Hepatic stellate cell (primary cell): ENCODE data around the gene SEC14L1.

ENCODE experiments used
- DNase-seq: peaks from one replicate; pipeline ENCODE4 v3.0.0; 2011; ENCODE audit warnings: low spot score

Gene SEC14L1

DNA sequence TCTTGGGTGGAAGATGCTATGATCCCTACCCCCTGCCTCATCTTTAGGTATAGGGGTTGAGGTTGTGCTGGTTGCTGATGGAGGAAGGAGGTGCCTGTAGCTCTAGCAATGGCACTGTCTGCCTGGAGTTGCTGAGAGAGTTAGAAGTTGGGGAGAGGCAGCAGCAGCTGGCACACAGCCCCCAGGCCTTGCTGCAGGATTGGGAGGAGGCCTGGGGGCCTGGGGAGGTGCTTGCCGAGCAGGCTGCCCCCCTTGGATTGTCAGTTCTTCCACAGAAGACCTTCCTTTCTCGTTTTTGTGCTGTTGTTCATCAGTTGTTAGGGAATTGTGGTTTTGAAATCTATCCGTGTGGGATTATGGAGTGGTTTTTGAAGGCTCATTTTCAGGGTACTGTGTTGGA is 52.9 kb downstream of the SEC14L1 start:
- no peak for DNase-seq

DNA sequence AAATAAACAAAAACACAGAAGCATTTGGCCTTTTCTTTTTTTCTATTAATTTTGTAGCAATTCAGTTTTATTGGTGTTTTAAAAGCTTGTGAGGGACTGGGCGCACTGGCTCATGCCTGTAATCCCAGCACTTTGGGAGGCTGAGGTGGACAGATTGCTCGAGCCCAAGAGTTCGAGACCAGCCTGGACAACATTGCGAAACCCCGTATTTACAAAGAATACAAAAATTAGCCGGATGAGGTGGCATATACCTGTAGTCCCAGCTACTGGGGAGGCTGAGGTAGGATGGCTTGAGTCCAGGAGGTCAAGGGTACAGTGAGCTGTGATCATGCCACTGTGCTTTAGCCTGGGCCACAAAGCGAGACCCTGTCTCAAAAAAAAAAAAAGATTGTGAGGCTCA is 53.4 kb downstream of the SEC14L1 start:
- DNase-seq: no peak

DNA sequence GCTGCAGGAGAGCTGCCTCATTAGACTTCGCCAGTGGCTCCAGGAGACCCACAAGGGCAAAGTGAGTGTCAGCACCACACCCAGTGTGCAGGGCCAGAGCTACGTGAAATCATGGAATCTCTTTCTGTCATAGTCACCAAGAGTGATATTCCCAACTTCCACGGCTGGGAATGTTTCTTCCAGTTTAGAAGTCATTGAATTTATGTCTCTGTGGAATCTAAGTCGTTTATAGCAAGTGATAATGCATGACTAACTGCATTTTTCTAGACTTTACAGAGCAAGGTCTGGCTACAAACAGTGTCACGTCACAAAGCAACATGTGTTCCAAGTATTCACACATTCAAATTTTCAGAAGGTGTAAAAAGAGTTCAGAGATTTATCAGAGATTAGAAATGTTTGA is 55.5 kb downstream of the SEC14L1 start:
- no peak for DNase-seq

DNA sequence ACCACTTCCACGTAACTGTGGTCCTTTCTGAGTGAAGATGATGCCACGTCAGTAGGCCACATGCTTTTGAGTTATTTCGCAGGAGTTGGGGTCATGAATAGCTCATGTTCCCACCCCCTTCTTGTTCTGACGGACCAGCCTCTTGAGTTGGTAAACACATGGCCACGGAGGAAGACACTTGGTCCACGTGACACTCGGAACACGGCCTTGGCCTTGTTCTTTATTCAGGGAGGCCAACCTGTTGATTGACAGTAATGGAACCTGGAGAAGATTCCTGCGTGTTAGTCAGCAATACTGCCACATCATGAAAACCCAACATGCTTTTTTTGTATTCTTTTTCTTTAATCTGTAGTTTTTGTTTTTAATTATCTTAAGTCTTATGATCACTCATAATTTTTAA is 56.3 kb downstream of the SEC14L1 start:
- no peak for DNase-seq

DNA sequence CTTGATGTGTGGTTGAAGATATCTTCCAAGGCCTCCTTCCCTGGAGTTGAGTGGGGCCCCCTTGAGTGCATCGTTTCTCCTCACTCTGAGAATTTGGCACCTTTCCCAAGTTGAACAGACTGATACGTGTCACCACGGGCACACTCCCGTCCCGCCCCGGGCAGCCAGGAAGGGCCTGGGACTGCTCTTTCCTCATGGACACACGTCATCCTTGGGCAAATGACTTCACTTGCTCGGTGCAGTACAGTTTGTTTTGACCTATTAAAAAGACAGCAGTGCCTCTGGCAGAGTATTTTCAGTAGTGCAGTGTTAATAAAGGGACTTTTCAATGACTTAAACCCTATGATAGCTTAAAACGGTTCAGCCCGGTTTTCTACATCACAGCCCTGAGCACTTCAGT is 59.9 kb downstream of the SEC14L1 start:
- DNase-seq: no peak

DNA sequence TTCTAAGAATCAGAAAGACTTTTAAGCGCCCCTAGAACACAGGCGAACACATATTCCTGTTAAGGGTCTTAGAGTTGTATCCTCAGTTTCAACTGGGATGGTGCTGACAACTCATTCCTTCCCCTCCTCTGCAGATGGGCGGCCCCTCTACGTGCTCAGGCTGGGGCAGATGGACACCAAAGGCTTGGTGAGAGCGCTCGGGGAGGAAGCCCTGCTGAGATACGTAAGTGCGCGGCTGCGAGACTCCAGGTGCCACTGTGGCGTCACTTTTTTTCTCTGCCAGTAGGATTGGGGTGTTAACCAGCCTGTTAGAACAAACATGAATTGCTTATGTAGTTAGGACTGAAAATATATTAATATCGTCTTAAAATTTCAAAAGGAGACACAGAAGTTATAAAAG is 62.7 kb downstream of the SEC14L1 start:
- no peak for DNase-seq

DNA sequence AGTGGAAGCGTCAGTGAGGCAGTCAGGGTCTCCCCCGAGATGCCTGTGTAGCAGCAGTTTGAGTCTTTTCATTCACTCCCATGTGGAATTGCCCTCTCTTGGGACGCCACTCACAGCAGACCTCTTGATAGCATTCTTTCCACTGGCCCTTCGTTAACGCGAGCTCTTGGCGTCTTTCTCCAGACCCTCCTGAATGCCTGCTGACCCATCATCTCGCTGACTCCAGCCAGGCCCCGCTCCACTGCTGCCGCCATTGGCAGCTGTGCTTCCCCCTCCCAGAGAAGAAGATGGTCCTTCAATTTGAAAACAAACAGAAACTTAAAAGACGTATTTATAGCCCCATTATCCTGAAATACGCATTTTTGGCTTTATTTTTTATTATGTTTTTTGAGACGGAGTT is 63.1 kb downstream of the SEC14L1 start:
- no peak for DNase-seq

DNA sequence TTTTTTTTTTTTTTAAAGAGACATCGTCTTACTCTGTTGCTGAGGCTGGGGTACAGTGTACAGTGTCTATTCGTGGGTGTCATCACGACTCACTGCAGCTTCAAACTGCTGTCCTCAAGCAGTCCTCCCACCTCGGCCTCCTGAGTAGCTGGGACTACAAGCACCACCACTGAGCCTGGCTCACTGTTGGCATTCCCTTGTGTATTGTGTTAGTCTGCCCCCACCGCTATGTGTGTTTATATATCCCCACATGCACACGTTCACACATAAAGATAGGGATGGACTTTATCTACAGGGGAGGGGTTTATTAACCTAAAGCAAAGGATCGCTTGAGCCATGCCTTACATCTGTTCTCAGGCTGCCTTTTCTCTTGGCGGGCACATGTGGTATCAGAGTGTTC is 63.8 kb downstream of the SEC14L1 start:
- no peak for DNase-seq

DNA sequence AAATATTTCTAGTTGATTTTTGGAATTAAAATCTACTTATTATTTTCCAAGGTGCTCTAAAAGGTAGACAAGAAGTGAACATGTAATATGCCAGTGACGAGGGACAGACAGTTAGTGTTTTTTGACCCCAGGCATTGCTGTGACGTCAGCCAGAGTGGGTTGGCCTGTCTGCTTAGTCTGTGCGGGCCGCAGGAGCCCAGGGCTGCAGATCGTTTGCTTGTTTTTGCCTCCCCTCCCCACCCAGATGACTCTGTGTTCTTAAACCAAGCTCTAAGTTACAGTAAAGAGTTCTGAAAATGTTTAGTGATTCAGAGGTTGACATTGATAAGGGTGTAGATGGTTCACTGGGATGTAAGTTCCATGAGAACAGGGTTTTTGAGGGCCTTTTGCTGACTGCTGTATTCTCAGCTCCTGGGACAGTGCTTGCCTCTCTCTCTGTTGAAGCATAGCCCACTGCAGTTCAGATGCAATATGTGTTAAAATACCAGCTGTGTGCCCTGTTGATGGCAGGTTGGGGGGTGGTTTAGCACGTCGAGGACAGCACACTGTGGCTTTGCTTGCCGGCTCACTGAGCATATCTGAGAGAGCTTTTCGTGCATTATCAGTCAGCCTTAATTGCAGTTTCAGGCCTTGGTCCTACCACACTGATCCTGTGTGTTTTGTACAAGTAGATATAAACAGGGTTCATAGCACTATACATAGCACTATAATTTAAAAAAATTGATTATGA is 64.8 kb downstream of the SEC14L1 start:
- DNase-seq: no peak

DNA sequence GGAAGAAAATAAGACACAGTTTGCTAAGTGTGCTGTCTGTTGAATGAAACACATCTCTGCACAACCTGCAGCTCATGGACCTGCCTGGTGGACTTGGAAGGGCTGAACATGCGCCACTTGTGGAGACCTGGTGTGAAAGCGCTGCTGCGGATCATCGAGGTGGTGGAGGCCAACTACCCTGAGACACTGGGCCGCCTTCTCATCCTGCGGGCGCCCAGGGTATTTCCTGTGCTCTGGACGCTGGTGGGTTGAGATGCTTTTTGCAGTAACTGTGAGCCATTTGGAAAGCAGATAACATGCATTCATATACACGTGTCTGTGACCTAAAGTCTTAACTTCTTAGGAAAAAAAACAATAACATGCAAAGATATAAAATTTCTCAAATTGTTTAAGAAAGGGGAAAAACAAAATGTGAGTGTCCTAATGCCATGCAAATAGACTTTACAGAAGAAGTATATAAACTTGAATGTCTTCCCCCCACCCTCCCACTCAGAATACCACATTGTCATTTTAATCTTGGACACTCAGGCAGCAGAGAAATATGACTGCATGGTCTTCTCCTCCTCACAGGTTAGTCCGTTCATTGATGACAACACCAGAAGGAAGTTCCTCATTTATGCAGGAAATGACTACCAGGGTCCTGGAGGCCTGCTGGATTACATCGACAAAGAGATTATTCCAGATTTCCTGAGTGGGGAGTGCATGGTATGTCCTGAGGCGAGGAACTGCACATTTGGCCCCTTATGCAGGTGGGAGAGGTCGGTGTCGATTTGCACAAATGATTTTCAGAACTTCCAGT is 65.6 kb downstream of the SEC14L1 start:
- no peak for DNase-seq

DNA sequence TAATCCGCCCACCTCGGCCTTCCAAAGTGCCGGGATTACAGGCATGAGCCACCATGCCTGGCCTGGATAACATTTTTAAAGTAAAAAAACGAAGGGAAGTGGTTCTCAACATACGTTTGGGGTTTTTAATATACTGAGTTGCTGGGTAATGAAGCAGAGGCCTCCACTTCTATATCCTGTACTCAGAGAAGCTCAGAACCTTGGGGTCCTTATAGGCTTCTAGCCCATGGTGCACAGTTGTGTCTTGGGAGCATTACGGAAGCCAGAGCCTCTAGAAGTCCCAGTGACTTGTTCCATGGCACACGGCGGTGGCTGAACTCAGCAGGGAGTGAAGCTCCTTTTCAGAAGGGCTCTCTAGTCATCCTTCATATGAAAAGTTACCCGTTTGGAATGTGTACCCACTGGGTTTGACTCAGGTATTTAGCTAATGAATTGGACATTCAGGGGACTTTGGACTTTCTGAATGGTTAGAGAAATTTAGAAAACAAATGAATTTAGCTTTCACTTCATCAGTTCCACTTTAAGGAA is 67.0 kb downstream of the SEC14L1 start:
- no peak for DNase-seq

DNA sequence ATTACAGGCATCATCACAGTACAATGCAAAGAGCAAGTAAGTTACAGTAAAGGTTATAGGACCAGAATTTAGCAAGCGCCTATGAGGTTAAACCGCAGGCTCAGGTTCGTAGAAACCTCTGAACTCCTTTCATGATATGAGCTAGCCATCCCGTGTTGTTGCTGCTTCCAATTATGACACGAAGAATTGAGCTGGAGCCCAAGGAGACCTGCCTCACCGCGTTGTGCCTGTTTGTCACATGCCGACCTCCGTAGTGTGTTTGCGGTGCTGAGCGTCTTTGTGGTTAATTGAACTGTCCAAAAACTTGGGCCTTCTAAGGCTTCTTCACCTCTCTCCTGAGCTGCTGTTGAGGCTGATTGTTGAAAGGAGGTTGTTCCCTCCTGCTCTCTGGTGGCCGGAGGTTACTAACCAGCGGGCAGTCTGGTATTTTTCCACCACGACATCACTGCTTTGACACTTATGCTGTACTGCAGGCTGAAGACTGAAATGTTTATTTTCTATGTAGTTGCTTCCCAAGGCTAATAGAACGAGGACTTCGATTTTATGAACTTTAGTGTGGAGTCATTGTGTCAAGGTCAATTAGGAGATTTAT is 67.5 kb downstream of the SEC14L1 start:
- DNase-seq: peak; percentile 75

DNA sequence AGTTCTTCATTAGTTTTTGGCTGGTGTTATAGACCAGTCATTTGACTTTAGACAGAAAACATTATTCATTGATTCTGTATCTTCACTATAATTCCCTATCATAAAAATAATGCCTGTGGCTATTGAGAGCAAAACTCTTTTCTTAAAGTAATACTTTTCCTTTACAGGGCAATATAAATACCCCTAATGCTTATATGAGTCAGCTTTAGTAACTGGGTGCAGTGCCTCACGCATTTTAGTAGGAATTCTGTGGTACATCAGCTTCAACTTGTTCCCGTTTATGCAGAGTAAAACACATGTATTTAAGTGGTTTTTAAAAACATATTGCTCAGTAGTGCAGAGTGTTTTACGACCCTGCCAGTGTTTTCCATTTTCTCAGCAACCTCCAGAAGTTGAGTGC is 68.1 kb downstream of the SEC14L1 start:
- DNase-seq: peak; percentile 25

DNA sequence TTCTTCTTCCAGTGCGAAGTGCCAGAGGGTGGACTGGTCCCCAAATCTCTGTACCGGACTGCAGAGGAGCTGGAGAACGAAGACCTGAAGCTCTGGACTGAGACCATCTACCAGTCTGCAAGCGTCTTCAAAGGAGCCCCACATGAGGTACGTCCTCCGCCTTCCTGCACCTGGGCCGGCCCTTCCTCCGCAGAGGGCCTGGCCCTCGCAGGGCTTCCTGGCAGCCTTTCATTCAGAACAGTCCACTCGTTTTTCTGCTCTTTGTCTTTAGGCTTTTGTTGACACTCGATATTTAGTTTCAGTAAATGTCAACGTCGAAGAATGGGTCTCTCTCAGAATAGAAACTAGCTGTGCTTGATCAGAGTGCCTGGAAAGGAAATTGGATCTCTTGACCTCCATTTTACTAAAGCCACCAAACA is 68.6 kb downstream of the SEC14L1 start:
- DNase-seq: no peak

DNA sequence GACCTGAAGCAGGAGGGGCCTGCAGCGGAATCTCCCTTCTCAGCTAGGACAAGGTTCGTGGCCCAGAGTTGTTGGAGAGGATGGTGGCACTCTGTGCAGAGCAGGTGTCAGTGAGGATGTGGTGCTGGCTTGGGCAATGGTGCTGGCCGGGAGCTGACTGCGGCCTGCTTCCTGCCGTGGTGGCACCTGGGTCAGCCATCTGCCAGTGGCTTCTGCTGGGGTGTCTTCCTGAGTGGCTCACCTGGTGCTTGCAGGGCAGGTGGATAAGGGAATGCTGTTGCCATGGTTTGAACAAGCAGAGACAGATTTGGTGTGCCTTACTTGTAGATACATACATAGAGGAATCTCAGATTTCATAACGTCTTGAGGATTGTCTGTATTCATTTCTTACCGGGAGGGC is 69.6 kb downstream of the SEC14L1 start:
- no peak for DNase-seq

DNA sequence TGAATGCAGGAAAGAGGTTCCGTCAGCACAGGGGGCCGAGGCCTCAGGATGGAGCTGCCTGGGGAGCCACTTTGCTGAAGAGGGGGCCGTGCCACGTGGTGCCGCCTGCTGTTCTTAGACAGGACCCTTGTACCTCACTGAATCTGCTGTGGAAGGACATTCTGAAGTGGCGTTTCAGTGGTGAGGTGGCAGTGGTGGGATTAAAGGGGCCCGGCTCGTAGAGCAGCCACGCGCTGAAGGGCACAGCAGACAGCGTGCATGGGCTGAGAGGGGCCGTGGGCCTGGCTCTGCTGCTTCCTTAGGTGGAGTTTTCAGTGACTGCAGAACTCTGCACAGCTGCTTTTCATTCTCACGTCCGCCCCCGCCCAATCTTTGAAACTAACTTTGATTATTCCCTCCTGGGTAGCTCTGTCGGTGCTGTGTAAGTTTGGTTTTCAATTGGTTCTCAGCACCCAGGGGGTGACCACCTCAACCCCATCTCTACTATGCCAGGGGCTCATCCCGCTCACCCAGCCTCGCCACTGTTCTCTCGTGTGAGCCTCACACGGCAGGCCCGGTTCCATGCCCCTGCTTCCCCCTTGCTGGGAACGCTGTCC is 70.3 kb downstream of the SEC14L1 start:
- no peak for DNase-seq

DNA sequence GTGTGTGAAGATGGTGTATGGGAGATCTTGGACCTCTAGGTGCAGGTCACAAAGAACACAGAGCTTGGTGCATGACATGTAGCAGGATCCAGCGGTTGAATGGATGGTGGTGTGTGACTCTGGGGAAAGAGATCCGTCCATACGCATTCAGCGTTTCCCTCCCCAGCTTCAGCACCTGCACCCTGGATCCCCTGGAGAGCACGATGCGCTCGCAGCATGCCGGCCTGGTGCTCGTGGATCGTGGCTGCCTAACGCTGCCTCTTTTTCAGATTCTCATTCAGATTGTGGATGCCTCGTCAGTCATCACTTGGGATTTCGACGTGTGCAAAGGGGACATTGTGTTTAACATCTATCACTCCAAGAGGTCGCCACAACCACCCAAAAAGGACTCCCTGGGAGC is 70.9 kb downstream of the SEC14L1 start:
- DNase-seq: no peak

DNA sequence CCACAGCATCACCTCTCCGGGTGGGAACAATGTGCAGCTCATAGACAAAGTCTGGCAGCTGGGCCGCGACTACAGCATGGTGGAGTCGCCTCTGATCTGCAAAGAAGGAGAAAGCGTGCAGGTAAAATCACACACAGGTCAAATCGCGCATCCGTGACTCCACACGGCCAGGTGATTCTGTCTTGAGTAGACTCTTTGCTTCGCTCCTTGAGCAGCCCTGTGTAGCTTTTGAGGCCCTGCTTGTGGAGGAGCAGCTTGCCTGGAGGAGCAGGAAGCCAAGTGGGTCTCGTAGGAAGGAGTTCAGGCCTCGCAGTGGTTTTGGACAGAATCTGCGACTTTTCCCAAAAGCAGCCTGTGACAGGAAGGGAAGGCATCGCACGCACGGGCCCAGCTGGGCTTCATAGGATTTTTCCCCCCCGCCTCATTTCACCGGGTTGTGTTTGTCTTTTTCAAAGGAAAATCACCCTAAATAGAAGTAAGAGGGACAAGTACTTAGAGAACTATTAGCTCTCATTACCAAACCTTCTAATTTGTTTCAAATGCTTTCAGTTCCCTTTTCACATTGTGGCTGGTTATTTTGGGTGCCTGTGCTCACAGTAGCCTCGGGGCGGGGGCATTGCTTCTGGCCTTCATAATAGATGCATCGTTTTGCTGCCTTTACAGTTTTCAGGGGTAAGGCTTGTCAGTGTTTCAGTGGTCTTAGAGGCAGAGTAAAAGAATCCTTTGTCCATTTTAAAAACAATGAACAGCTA is 71.5 kb downstream of the SEC14L1 start:
- no peak for DNase-seq

DNA sequence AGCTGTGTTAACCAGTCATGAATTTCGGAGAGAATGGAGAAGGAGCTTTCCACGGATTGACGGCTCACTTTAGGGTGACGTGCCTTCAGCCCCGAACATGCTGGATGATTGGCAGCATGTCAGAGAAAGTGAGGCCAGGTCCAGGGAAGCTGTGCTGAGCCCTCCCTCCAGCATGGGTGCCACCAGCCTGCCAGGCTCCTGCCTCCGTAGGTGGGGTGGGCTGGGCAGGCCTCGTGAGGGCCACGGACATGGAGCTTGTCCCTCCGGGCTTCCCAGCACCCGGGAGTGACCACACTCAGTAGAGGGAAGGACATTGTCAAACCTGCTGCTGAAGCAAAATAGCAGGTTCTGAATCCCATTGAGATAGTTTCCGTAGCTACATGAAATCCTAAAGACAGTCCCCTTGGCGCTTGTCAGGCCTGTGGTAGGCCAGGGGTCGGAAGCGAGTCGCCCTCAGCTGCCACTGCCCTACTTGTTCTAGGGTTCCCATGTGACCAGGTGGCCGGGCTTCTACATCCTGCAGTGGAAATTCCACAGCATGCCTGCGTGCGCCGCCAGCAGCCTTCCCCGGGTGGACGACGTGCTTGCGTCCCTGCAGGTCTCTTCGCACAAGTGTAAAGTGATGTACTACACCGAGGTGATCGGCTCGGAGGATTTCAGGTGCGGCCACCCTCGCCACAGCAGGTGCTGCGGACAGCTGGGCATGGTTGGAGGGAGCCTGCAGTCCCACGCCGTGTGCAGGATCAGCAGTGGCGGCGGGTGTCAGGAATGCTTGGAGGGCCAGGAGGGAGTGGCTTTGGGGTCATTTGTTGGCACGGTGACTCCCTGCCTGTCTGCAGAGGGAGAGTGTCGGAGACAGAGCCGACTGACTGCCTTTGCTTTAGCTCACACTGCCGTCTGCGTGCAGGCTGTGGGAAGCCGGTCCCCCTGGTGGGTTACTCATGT is 72.3 kb downstream of the SEC14L1 start:
- DNase-seq: no peak

DNA sequence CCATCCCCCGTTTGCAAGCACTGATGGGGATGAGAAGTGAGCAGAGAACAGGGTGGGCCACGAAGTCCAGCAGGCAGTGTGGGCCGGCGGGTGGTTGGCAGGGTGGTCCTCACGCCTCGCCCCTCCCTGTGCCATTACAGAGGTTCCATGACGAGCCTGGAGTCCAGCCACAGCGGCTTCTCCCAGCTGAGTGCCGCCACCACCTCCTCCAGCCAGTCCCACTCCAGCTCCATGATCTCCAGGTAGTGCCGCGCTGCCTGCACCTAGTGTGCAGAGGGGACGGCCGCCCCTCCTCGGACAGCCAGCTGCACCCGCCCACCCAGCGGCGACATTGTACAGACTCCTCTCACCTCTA is 73.0 kb downstream of the SEC14L1 start:
- DNase-seq: no peak

DNA sequence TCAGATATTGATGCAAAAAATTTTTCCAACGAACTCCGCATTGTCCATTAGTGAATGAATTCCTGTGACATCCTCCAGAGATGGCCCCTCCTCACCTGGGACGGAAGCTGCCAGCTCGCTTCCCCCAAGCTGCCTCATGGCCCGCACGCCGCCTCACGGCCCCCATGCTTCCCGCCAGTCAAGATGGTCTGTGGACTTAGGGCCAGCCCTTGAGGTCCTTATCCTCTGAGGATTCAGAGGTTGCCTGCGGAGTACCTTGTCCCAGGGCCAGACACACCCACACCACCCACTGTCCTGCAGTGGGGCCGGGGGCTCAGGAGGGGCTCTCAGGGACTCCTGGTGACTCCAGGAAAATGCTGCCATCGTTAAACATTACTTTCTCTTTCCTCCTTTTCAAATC is 73.6 kb downstream of the SEC14L1 start:
- DNase-seq: no peak
